Gastrocnemius medialis (tissue), 4 donors: ENCODE measurements around the gene CDC5L.

Experiments
- CTCF ChIP-seq, 5 experiments: fragments of 450-650 bp in 3 of 5; fragments of 200-600 bp in 2 of 5; sonication (generic) in 2 of 5; IDR thresholded peaks in 4 of 5; conservative IDR thresholded peaks in 1 of 5; 1 replicate in 4 of 5; 2 replicates in 1 of 5; pipeline ENCODE4 v1.5.1; 2016 to 2019; ENCODE audit warnings: antibody characterized with exemption in 5 of 5, mild to moderate bottlenecking in 3 of 5, moderate library complexity in 3 of 5
- POLR2A ChIP-seq, 2 donors: fragments of 450-650 bp; IDR thresholded peaks; one replicate each; pipeline ENCODE4 v1.6.1; 2017; ENCODE audit warnings: antibody characterized with exemption in 2 of 2, mild to moderate bottlenecking in 2 of 2, moderate library complexity in 2 of 2

DNA sequence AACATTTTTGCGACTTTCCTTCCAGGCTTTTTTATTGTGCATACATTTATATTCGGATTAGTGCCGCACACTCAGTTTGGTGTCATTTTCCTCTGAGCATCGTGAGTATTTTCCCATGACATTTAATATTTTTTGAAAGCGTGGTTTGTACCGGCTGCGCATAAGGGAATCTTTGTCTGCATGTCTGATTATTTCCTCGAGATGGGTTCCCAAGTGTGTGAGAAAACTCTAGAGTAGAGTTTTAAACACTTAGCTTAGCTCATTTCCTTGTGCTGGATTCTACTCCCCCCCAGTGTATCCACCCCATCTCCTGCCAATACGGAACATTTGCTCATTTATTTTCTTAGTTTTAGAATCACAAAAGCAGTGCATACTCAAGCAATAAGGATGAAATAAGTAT lies 94.3 kb downstream of the CDC5L start:
- TF ChIP-seq POLR2A (IDR thresholded peaks at IDR 0.05) (no peak), CTCF (IDR thresholded peaks at IDR 0.05 in 4 of 5, conservative IDR thresholded peaks at IDR 0.05 in 1 of 5) (no peak)
